Stomach (tissue), 9 donors: ENCODE data around the gene PTPN3. TPM values are rescaled to one million over a fixed set of nuclear protein-coding genes. Genes with fewer than 3 reads are reported as not detected.
"Not testable (repeated sequence)": the region's sequence is repeated elsewhere in the genome, so short reads cannot be mapped to it uniquely, and the experiment has no call there.

ENCODE experiments used
- DNase-seq, 2 donors: peaks; one replicate each; pipeline versions ENCODE4 v3.0.0 to v3.0.0-alpha.2; 2013 to 2019
- H3K27ac ChIP-seq, 5 donors: fragments of 200-600 bp in 4 of 5; sonication (generic) in 4 of 5; one replicate each; pipeline ENCODE4 v1.5.1; 2013 to 2019; ENCODE audit warnings: mild to moderate bottlenecking in 1 of 5, moderate library complexity in 1 of 5
- H3K27me3 ChIP-seq, 3 donors: fragments of 200-600 bp; sonication (generic); one replicate each; pipeline ENCODE4 v1.5.1; 2017 to 2019; ENCODE audit warnings: mixed run types in 1 of 3
- H3K36me3 ChIP-seq, 4 donors: fragments of 200-600 bp; sonication (generic); 1 replicate in 3 of 4; 2 replicates in 1 of 4; pipeline ENCODE4 v1.5.1; 2016 to 2019
- H3K4me1 ChIP-seq, 4 donors: fragments of 200-600 bp; sonication (generic); one replicate each; pipeline ENCODE4 v1.5.1; 2016 to 2019
- H3K4me3 ChIP-seq, 4 donors: fragments of 200-600 bp; sonication (generic) in 3 of 4; one replicate each; pipeline ENCODE4 v1.5.1; 2016 to 2019; ENCODE audit warnings: mild to moderate bottlenecking in 1 of 4
- H3K9me3 ChIP-seq, 4 donors: fragments of 200-600 bp; sonication (generic); one replicate each; pipeline ENCODE4 v1.5.1; 2016 to 2019
- CTCF ChIP-seq, 7 experiments: fragments of 450-650 bp in 4 of 7; fragments of 200-600 bp in 3 of 7; sonication (generic) in 3 of 7; IDR thresholded peaks; one replicate each; pipeline ENCODE4 v1.5.1; 2016 to 2019; ENCODE audit warnings: antibody characterized with exemption in 7 of 7, control low read depth in 2 of 7, mild to moderate bottlenecking in 1 of 7
- EP300 ChIP-seq: sonication (generic); formaldehyde crosslinking; IDR thresholded peaks from one replicate; pipeline ENCODE4 v1.6.1; 2017; ENCODE audit warnings: antibody characterized with exemption
- POLR2A ChIP-seq, 4 donors: fragments of 450-650 bp; IDR thresholded peaks; one replicate each; pipeline ENCODE4 v1.6.1; 2016; ENCODE audit warnings: antibody characterized with exemption in 4 of 4, control low read depth in 2 of 4, mild to moderate bottlenecking in 1 of 4, moderate library complexity in 1 of 4
- POLR2AphosphoS5 ChIP-seq, 3 donors: sonication (generic); formaldehyde crosslinking; IDR thresholded peaks; one replicate each; pipeline ENCODE4 v1.6.1; 2016; ENCODE audit warnings: antibody characterized with exemption in 3 of 3
- WGBS, 5 donors: extraction: QIAGEN DNeasy Blood & Tissue Kit in 3 of 5; methylation state at CpG; one replicate each; pipeline versions ENCODE4 v1.1.5 to v1.1.7; 2013 to 2018; 5-methylcytosine and 5-hydroxymethylcytosine counted together
- intact Hi-C: fragments of 100-400 bp; cut with DNase I; formaldehyde crosslinking; loops from one replicate; pipeline ENCODE4 v1.15.1; 2023; ENCODE audit warnings: low total_unique reads
- polyA plus RNA-seq, 3 donors: library from polyadenylated mRNA; stranded (reverse); fragments of 200-250 nt; gene quantifications; one replicate each; pipeline ENCODE4 v1.2.3, GENCODE V29; 2013
- total RNA-seq, 5 donors: library from RNA; depleted of rRNA; stranded (reverse); fragments of >200 nt; gene quantifications; one replicate each; pipeline versions ENCODE4 v1.1.0 to v1.2.3, GENCODE V29; 2014 to 2016
- donor health status: healthy with polysubstance abuse.
- donor health status: Bipolar disorder and iron deficiency.
- donor health status: healthy.

PTPN3 gene
- total and polyA plus RNA-seq, 8 donors, result 4.7 to 16.7 (median 13.1) TPM

DNA sequence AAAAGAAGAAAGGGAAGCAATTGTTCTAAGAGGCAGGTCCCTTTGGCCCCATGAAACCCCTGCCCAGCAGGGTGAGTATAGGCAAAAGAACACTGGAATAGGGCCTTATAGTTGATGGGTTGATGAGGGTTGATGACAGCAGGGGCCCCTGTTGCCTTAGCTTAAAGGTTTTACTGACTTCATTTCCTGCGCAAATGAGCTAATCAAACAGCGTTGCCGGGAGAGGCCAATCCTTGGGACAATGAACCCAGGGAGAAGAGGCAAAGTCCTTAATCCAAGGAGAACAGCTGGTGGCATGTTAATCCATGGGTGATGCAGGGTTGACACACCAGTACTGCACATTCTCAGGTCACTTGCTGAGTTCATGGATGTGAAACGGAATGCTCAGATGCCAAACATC lies 155.2 kb downstream of the PTPN3 start:
- no peak for TF ChIP-seq POLR2A (IDR thresholded peaks at IDR 0.05)
- no peak for TF ChIP-seq EP300
- TF ChIP-seq CTCF (IDR thresholded peaks at IDR 0.05), result no peak
- TF ChIP-seq POLR2AphosphoS5 (IDR thresholded peaks at IDR 0.05), result no peak
- Histone ChIP-seq H3K27ac (no peak overlapping the region), H3K27me3 (no peaks in the 10 kb centered on the region), H3K9me3 (no peaks in the 10 kb centered on the region), H3K4me1 (peaks cover 0 to 14% (median 9%) of the 10 kb centered on the region in 4 donors), H3K4me3 (no peak overlapping the region), H3K36me3 (no peaks in the 10 kb centered on the region)
- WGBS, 5 donors, result 85 to 96% (median 89%) methylated on average over 4 of the region's 4 CpGs
- intact Hi-C loops, result no loop called here
- DNase-seq, result peak in 1 of 2 donors; percentile 23

- WGBS, 5 donors, result 39 to 51% (median 47%) methylated on average over 6 of the region's 6 CpGs
- intact Hi-C loops, result no loop called here
- no peaks in the 10 kb centered on the region for H3K9me3 ChIP-seq
- no peak overlapping the region for H3K27ac ChIP-seq
- H3K36me3 ChIP-seq, result no peaks in the 10 kb centered on the region
- no peaks in the 10 kb centered on the region for H3K27me3 ChIP-seq
- H3K4me3 ChIP-seq, result no peak overlapping the region
- H3K4me1 ChIP-seq, result peaks cover 0 to 14% (median 9%) of the 10 kb centered on the region in 4 donors
- DNase-seq, result no peak
- TF ChIP-seq POLR2AphosphoS5 (IDR thresholded peaks at IDR 0.05), result no peak
- TF ChIP-seq POLR2A (IDR thresholded peaks at IDR 0.05), result no peak
- TF ChIP-seq CTCF (IDR thresholded peaks at IDR 0.05), result no peak
- no peak for TF ChIP-seq EP300
These were observed 156.5 kb downstream of the PTPN3 start for GRCh38 chr9:109341561-109341960.

DNA sequence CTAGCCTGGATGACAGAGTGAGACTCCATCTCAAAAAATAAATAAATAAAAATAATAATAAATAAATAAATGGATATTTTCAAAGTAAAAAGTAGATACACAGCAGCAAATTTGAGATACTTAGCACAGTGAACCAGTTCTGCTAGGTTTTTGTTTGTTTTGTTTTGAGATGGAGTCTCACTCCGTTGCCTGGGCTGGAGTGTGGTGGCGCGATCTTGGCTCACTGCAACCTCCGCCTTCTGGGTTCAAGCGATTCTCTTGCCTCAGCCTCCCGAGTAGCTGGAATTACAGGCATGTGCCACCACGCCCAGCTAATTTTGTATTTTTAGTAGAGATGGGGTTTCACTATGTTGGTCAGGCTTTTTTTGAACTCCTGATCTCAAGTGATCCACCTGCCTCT lies 157.1 kb downstream of the PTPN3 start:
- 51 to 80% (median 70%) methylated on average over 6 to 7 of the region's 7 CpGs for WGBS, 5 donors
- H3K36me3 ChIP-seq, intact Hi-C loops, H3K4me3 ChIP-seq, DNase-seq, H3K27ac ChIP-seq, H3K9me3 ChIP-seq, H3K27me3 ChIP-seq: not testable (repeated sequence)
- peaks cover 0 to 12% (median 8%) of the 10 kb centered on the region in 4 donors for H3K4me1 ChIP-seq

- WGBS, 5 donors, result 59 to 86% (median 83%) methylated on average over 3 of the region's 3 CpGs
- TF ChIP-seq CTCF (IDR thresholded peaks at IDR 0.05) (no peak), POLR2AphosphoS5 (IDR thresholded peaks at IDR 0.05) (no peak), EP300 (no peak), POLR2A (IDR thresholded peaks at IDR 0.05) (no peak)
- H3K27ac ChIP-seq, result no peak overlapping the region
These were observed 161.7 kb downstream of the PTPN3 start for GRCh38 chr9:109336409-109336808.

GRCh38 chr9:109335929-109336328 lies 162.2 kb downstream of the PTPN3 start:
- Histone ChIP-seq H3K27ac (peak overlapping the region in 1 of 5 donors; percentile 19), H3K27me3 (no peaks in the 10 kb centered on the region), H3K4me3 (no peak overlapping the region), H3K4me1 (peaks cover 1 to 26% (median 6%) of the 10 kb centered on the region in 4 donors), H3K9me3 (no peaks in the 10 kb centered on the region), H3K36me3 (no peaks in the 10 kb centered on the region)
- intact Hi-C loops, result no loop called here
- 75 to 83% (median 77%) methylated on average over 2 of the region's 2 CpGs for WGBS, 5 donors
- no peak for DNase-seq
- TF ChIP-seq POLR2AphosphoS5 (IDR thresholded peaks at IDR 0.05), result no peak
- no peak for TF ChIP-seq POLR2A (IDR thresholded peaks at IDR 0.05)
- TF ChIP-seq EP300, result no peak
- TF ChIP-seq CTCF (IDR thresholded peaks at IDR 0.05), result no peak

More at GRCh38 chr9:109336409-109336808, 161.7 kb downstream of the PTPN3 start:
- H3K9me3 ChIP-seq, result no peaks in the 10 kb centered on the region
- DNase-seq, result no peak
- no peak overlapping the region for H3K4me3 ChIP-seq
- no peaks in the 10 kb centered on the region for H3K27me3 ChIP-seq
- H3K36me3 ChIP-seq, result no peaks in the 10 kb centered on the region
- intact Hi-C loops, result no loop called here
- peaks cover 0 to 21% (median 5%) of the 10 kb centered on the region in 4 donors for H3K4me1 ChIP-seq
